HG03378 (cell line): ENCODE data around the gene FHIP2A.
"Not testable (repeated sequence)": the region's sequence is repeated elsewhere in the genome, so short reads cannot be mapped to it uniquely, and the experiment has no call there.

Source experiments
- ATAC-seq: cut with Tn5 transposase; IDR thresholded peaks from one replicate; pipeline ENCODE4 v1.9.1; 2021; ENCODE audit warnings: mild to moderate bottlenecking, moderate library complexity; ENCODE audit not compliant: unreplicated experiment

FHIP2A gene

GRCh38 chr10:114821293-114821914 is at the start of gene FHIP2A:
FHIP2A (plus strand) TSS chr10:114821780; CDS start chr10:114822079, 299 bp downstream.
- peak; percentile 44 for ATAC-seq

GRCh38 chr10:114772496-114773196 is 48.9 kb upstream of the FHIP2A start:
- ATAC-seq = no peak

- ATAC-seq = no peak
Observed at GRCh38 chr10:114773197-114773532, 48.4 kb upstream of the FHIP2A start.

- not testable (repeated sequence) for ATAC-seq
Observed at GRCh38 chr10:114775082-114775481, 46.5 kb upstream of the FHIP2A start.

- ATAC-seq = no peak
Observed at GRCh38 chr10:114777415-114777814, 44.2 kb upstream of the FHIP2A start.

GRCh38 chr10:114779803-114780576 is 41.6 kb upstream of the FHIP2A start:
- ATAC-seq = no peak

GRCh38 chr10:114780577-114781184 is 40.9 kb upstream of the FHIP2A start:
- ATAC-seq = no peak

- no peak for ATAC-seq
Observed at GRCh38 chr10:114782666-114783065, 38.9 kb upstream of the FHIP2A start.

GRCh38 chr10:114783686-114784085 is 37.9 kb upstream of the FHIP2A start:
- no peak for ATAC-seq

- ATAC-seq = not testable (repeated sequence)
Observed at GRCh38 chr10:114786492-114786891, 35.1 kb upstream of the FHIP2A start.

- ATAC-seq = not testable (repeated sequence)
Observed at GRCh38 chr10:114787131-114787530, 34.4 kb upstream of the FHIP2A start.

- ATAC-seq = no peak
Observed at GRCh38 chr10:114791768-114792167, 29.8 kb upstream of the FHIP2A start.

- ATAC-seq = no peak
Observed at GRCh38 chr10:114795039-114795438, 26.5 kb upstream of the FHIP2A start.

- no peak for ATAC-seq
Observed at GRCh38 chr10:114800361-114800760, 21.2 kb upstream of the FHIP2A start.

GRCh38 chr10:114801411-114801813 is 20.2 kb upstream of the FHIP2A start:
- ATAC-seq = peak; percentile 82

GRCh38 chr10:114802177-114802576 is 19.4 kb upstream of the FHIP2A start:
- ATAC-seq = no peak

GRCh38 chr10:114806562-114807391 is 14.8 kb upstream of the FHIP2A start:
- no peak for ATAC-seq

- no peak for ATAC-seq
Observed at GRCh38 chr10:114808982-114809381, 12.6 kb upstream of the FHIP2A start.

GRCh38 chr10:114810926-114811325 is 10.7 kb upstream of the FHIP2A start:
- peak; percentile 100 for ATAC-seq

GRCh38 chr10:114811862-114812261 is 9.7 kb upstream of the FHIP2A start:
- ATAC-seq = no peak

GRCh38 chr10:114815791-114816190 is 5.8 kb upstream of the FHIP2A start:
- ATAC-seq = no peak
